Liver (tissue), 9 donors: ENCODE measurements around the gene SLC25A44. TPM values are rescaled to one million over a fixed set of nuclear protein-coding genes. Genes with fewer than 3 reads are reported as not detected.

ENCODE experiments used
- DNase-seq: peaks from one replicate; pipeline ENCODE4 v3.0.0-alpha.2; 2017; ENCODE audit warnings: low spot score
- H3K27ac ChIP-seq, 2 donors: one replicate each; pipeline ENCODE4 v1.7.0; 2013; ENCODE audit warnings: inconsistent platforms in 2 of 2, low read length in 2 of 2, control low read depth in 1 of 2, low read depth in 1 of 2, mild to moderate bottlenecking in 1 of 2
- H3K27me3 ChIP-seq, 4 donors: one replicate each; pipeline versions ENCODE4 v1.6.1 to v1.7.0; 2013; ENCODE audit warnings: low read length in 3 of 4, inconsistent platforms in 1 of 4, mild to moderate bottlenecking in 1 of 4, moderate library complexity in 1 of 4; ENCODE audit not compliant: control insufficient read depth in 4 of 4, insufficient read depth in 4 of 4
- H3K36me3 ChIP-seq, 4 donors: one replicate each; pipeline versions ENCODE4 v1.6.1 to v1.7.0; 2013; ENCODE audit warnings: low read length in 3 of 4, mild to moderate bottlenecking in 3 of 4, low read depth in 1 of 4, moderate library complexity in 1 of 4; ENCODE audit not compliant: control insufficient read depth in 4 of 4, insufficient read depth in 3 of 4
- H3K4me1 ChIP-seq, 4 donors: one replicate each; pipeline versions ENCODE4 v1.6.1 to v1.7.0; 2013; ENCODE audit warnings: low read length in 3 of 4, mild to moderate bottlenecking in 3 of 4, moderate library complexity in 1 of 4; ENCODE audit not compliant: control insufficient read depth in 4 of 4, insufficient read depth in 4 of 4
- H3K4me3 ChIP-seq, 3 donors: one replicate each; pipeline versions ENCODE4 v1.6.1 to v1.7.0; 2013; ENCODE audit warnings: low read length in 3 of 3, control low read depth in 1 of 3, low read depth in 1 of 3, mild to moderate bottlenecking in 1 of 3
- H3K9ac ChIP-seq, 2 donors: one replicate each; pipeline ENCODE4 v1.7.0; 2013; ENCODE audit warnings: low read length in 2 of 2, mild to moderate bottlenecking in 2 of 2, moderate library complexity in 2 of 2, control low read depth in 1 of 2, low read depth in 1 of 2
- H3K9me3 ChIP-seq, 4 donors: one replicate each; pipeline versions ENCODE4 v1.6.1 to v1.7.0; 2013; ENCODE audit warnings: low read length in 3 of 4; ENCODE audit not compliant: control insufficient read depth in 4 of 4
- ATF3 ChIP-seq: IDR thresholded peaks from 2 replicates; pipeline ENCODE4 v1.6.1; 2016; ENCODE audit warnings: antibody characterized with exemption
- CTCF ChIP-seq: fragments of 150-350 bp; IDR thresholded peaks from 2 replicates; pipeline ENCODE4 v1.5.1; 2017; ENCODE audit warnings: improper control_type of control experiment, low read depth, low read length; ENCODE audit not compliant: missing input control
- EGR1 ChIP-seq, 2 donors: IDR thresholded peaks; 2 replicates each; pipeline ENCODE4 v1.6.1; 2016 to 2018; ENCODE audit warnings: antibody characterized with exemption in 2 of 2, low read depth in 2 of 2
- FOXA1 ChIP-seq: IDR thresholded peaks from 2 replicates; pipeline ENCODE4 v1.6.1; 2016; ENCODE audit warnings: antibody characterized with exemption
- FOXA2 ChIP-seq: IDR thresholded peaks from 2 replicates; pipeline ENCODE4 v1.6.1; 2016; ENCODE audit warnings: antibody characterized with exemption
- GABPA ChIP-seq, 2 donors: IDR thresholded peaks in 1 of 2; conservative IDR thresholded peaks in 1 of 2; 2 replicates each; pipeline ENCODE4 v1.6.1; 2016; ENCODE audit warnings: antibody characterized with exemption in 2 of 2, mild to moderate bottlenecking in 1 of 2, moderate library complexity in 1 of 2
- HNF4G ChIP-seq: IDR thresholded peaks from 2 replicates; pipeline ENCODE4 v1.6.1; 2016; ENCODE audit warnings: antibody characterized with exemption
- JUND ChIP-seq, 2 donors: IDR thresholded peaks; 2 replicates each; pipeline ENCODE4 v1.6.1; 2016; ENCODE audit warnings: antibody characterized with exemption in 2 of 2
- MAX ChIP-seq: IDR thresholded peaks from 2 replicates; pipeline ENCODE4 v1.6.1; 2016; ENCODE audit warnings: antibody characterized with exemption
- NR2F2 ChIP-seq: IDR thresholded peaks from 2 replicates; pipeline ENCODE4 v1.6.1; 2016; ENCODE audit warnings: antibody characterized with exemption
- RAD21 ChIP-seq, 2 donors: IDR thresholded peaks; 2 replicates each; pipeline ENCODE4 v1.6.1; 2016; ENCODE audit warnings: antibody characterized with exemption in 2 of 2, mild to moderate bottlenecking in 2 of 2
- RXRA ChIP-seq, 2 donors: IDR thresholded peaks; 2 replicates each; pipeline ENCODE4 v1.6.1; 2017 to 2018; ENCODE audit warnings: antibody characterized with exemption in 2 of 2, mild to moderate bottlenecking in 1 of 2
- SP1 ChIP-seq: IDR thresholded peaks from 2 replicates; pipeline ENCODE4 v1.6.1; 2018; ENCODE audit warnings: antibody characterized with exemption, mild to moderate bottlenecking
- TAF1 ChIP-seq: conservative IDR thresholded peaks from 2 replicates; pipeline ENCODE4 v1.6.1; 2016; ENCODE audit warnings: antibody characterized with exemption, mild to moderate bottlenecking
- YY1 ChIP-seq: IDR thresholded peaks from 2 replicates; pipeline ENCODE4 v1.6.1; 2016; ENCODE audit warnings: antibody characterized with exemption, mild to moderate bottlenecking
- ZBTB33 ChIP-seq: IDR thresholded peaks from 2 replicates; pipeline ENCODE4 v1.6.1; 2016; ENCODE audit warnings: antibody characterized with exemption
- WGBS: extraction: QIAGEN DNeasy Blood & Tissue Kit; methylation state at CpG from one replicate; pipeline ENCODE4 v1.1.7; 2013; 5-methylcytosine and 5-hydroxymethylcytosine counted together
- polyA plus RNA-seq, 2 donors: library from polyadenylated mRNA; stranded (reverse) in 1 of 2; unstranded in 1 of 2; fragments of 200-250 nt in 1 of 2; fragments of >200 nt in 1 of 2; fragmentation: Nextera tagmentation in 1 of 2; extraction: Ambion mirVana in 1 of 2; gene quantifications; one replicate each; pipeline versions ENCODE4 v1.2.1 to v1.2.3, GENCODE V29; 2013 to 2015
- total RNA-seq, 2 donors: library from RNA; depleted of rRNA; stranded (reverse); fragments of >200 nt; gene quantifications; one replicate each; pipeline ENCODE4 v1.2.3, GENCODE V29; 2014
- donor health status: healthy.
- donor health status: healthy.
- donor health status: healthy.
- donor health status: healthy.
- donor health status: healthy.

Gene SLC25A44
- total and polyA plus RNA-seq, 4 donors: 10.2 to 21.8 (median 15.9) TPM

- no peak overlapping the region for H3K27ac ChIP-seq
- H3K4me1 ChIP-seq: peaks cover 2 to 21% (median 14%) of the 10 kb centered on the region in 4 donors
- peaks cover 2 to 28% (median 17%) of the 10 kb centered on the region in 4 donors for H3K36me3 ChIP-seq
These were observed 28.2 kb downstream of the SLC25A44 start for GRCh38 chr1:156221986-156222692.

GRCh38 chr1:156225677-156226014 lies 31.7 kb downstream of the SLC25A44 start:
- DNase-seq: no peak
- 6% methylated on average over 2 of the region's 2 CpGs for WGBS
- no peak for TF ChIP-seq TAF1
- TF ChIP-seq SP1: no peak
- no peak for TF ChIP-seq FOXA2
- TF ChIP-seq YY1: peak; percentile 2
- TF ChIP-seq MAX: peak; percentile 2
- no peak for TF ChIP-seq GABPA (IDR thresholded peaks at IDR 0.05 in 1 of 2, conservative IDR thresholded peaks at IDR 0.05 in 1 of 2)
- Histone ChIP-seq H3K4me1 (peaks cover 0 to 10% (median 2%) of the 10 kb centered on the region in 4 donors), H3K9me3 (no peaks in the 10 kb centered on the region), H3K4me3 (no peak overlapping the region), H3K27me3 (no peaks in the 10 kb centered on the region), H3K36me3 (peaks cover 2 to 39% (median 23%) of the 10 kb centered on the region in 4 donors), H3K27ac (no peak overlapping the region), H3K9ac (no peak overlapping the region)

More at GRCh38 chr1:156221986-156222692, 28.2 kb downstream of the SLC25A44 start:
- Histone ChIP-seq H3K9me3 (no peaks in the 10 kb centered on the region), H3K4me3 (no peak overlapping the region), H3K9ac (no peak overlapping the region), H3K27me3 (no peaks in the 10 kb centered on the region)
- no peak for DNase-seq
- 96% methylated on average over 13 of the region's 13 CpGs for WGBS
- no peak for TF ChIP-seq JUND (IDR thresholded peaks at IDR 0.05)
- no peak for TF ChIP-seq NR2F2
- no peak for TF ChIP-seq ATF3
- no peak for TF ChIP-seq ZBTB33
- TF ChIP-seq YY1: no peak
- no peak for TF ChIP-seq RAD21 (IDR thresholded peaks at IDR 0.05)
- no peak for TF ChIP-seq TAF1
- TF ChIP-seq GABPA (IDR thresholded peaks at IDR 0.05 in 1 of 2, conservative IDR thresholded peaks at IDR 0.05 in 1 of 2): no peak
- TF ChIP-seq SP1: no peak
- TF ChIP-seq FOXA1: no peak
- TF ChIP-seq CTCF: no peak
- TF ChIP-seq FOXA2: no peak

- no peaks in the 10 kb centered on the region for H3K9me3 ChIP-seq
- H3K27me3 ChIP-seq: no peaks in the 10 kb centered on the region
- no peak overlapping the region for H3K9ac ChIP-seq
- no peak overlapping the region for H3K27ac ChIP-seq
- WGBS: 73% methylated on average over 2 of the region's 2 CpGs
- peaks cover 0 to 10% (median 2%) of the 10 kb centered on the region in 4 donors for H3K4me1 ChIP-seq
- peaks cover 2 to 34% (median 22%) of the 10 kb centered on the region in 4 donors for H3K36me3 ChIP-seq
- no peak overlapping the region for H3K4me3 ChIP-seq
- DNase-seq: no peak
- TF ChIP-seq FOXA2 (no peak), NR2F2 (no peak), GABPA (IDR thresholded peaks at IDR 0.05 in 1 of 2, conservative IDR thresholded peaks at IDR 0.05 in 1 of 2) (no peak), HNF4G (no peak), RXRA (IDR thresholded peaks at IDR 0.05) (no peak), TAF1 (no peak), EGR1 (IDR thresholded peaks at IDR 0.05; ENCODE audit: low read depth in 2 of 2) (no peak), CTCF (no peak), MAX (no peak), RAD21 (IDR thresholded peaks at IDR 0.05) (no peak), ATF3 (no peak), JUND (IDR thresholded peaks at IDR 0.05) (no peak), SP1 (no peak), ZBTB33 (no peak)
These were observed 32.2 kb downstream of the SLC25A44 start for GRCh38 chr1:156226116-156226538.
